ENCODE data around the gene LY6G6C. TPM values are rescaled to one million over a fixed set of nuclear protein-coding genes. Genes with fewer than 3 reads are reported as not detected.
A peak's percentile ranks its signal among the peaks of the same experiment; 100 is the strongest.

The LY6G6C gene
- total and polyA plus RNA-seq, 2 of the 13 experiments (the other 11 are each of a cell fraction or from before 2014, with no cell fraction given): 0.15 TPM; not detected in 1

GRCh38 chr6:31737991-31738979, 16.7 kb upstream of the LY6G6C start (continued):
- TF ChIP-seq ZBED4 (CRISPR knock-in tag; IDR thresholded peaks at IDR 0.05; ENCODE audit: borderline replicate concordance): peak; percentile 79
- TF ChIP-seq MTA1 (CRISPR knock-in tag; IDR thresholded peaks at IDR 0.05; ENCODE audit: borderline replicate concordance): peak; percentile 66; the same call in 1 of the 2 replicates
- TF ChIP-seq ZNF569 (CRISPR knock-in tag; IDR thresholded peaks at IDR 0.05; ENCODE audit: borderline replicate concordance): no peak
- no peak for TF ChIP-seq ZNF136 (CRISPR knock-in tag; IDR thresholded peaks at IDR 0.05; ENCODE audit: low read depth)
- peak; percentile 29; the same call in 1 of the 2 replicates for TF ChIP-seq ZBTB20 (CRISPR knock-in tag; IDR thresholded peaks at IDR 0.05; ENCODE audit: borderline replicate concordance, low read depth)
- TF ChIP-seq HINFP (CRISPR knock-in tag; IDR thresholded peaks at IDR 0.05; ENCODE audit: low read depth): peak; percentile 83
- peak; percentile 79; the same call in 1 of the 2 replicates for TF ChIP-seq ZBTB7B (CRISPR knock-in tag; IDR thresholded peaks at IDR 0.05)
- no peak for TF ChIP-seq ZNF3 (CRISPR knock-in tag; IDR thresholded peaks at IDR 0.05)
- TF ChIP-seq ZNF773 (CRISPR knock-in tag; IDR thresholded peaks at IDR 0.05; ENCODE audit: borderline replicate concordance): no peak
- TF ChIP-seq TOPORS (CRISPR knock-in tag; IDR thresholded peaks at IDR 0.05): no peak
- TF ChIP-seq FIP1L1 (IDR thresholded peaks at IDR 0.05; ENCODE audit: borderline replicate concordance, insufficient read depth, low read depth, low read length): no peak
- TF ChIP-seq GZF1 (CRISPR knock-in tag; IDR thresholded peaks at IDR 0.05): no peak
- TF ChIP-seq ZNF282 (IDR thresholded peaks at IDR 0.05; ENCODE audit: partially characterized antibody): no peak
- TF ChIP-seq ZBTB25 (CRISPR knock-in tag; IDR thresholded peaks at IDR 0.05): peak; percentile 81
- no peak for TF ChIP-seq MAX (IDR thresholded peaks at IDR 0.05)
- peak; percentile 59; the same call in 1 of the 2 replicates for TF ChIP-seq ZNF414 (CRISPR knock-in tag; IDR thresholded peaks at IDR 0.05)
- 0 out of 2 replicates have a peak, but pooled peaks have one; percentile 42 for TF ChIP-seq HOMEZ (CRISPR knock-in tag; IDR thresholded peaks at IDR 0.05; ENCODE audit: low read depth)
- no peak for TF ChIP-seq NFE2L1 (CRISPR knock-in tag; IDR thresholded peaks at IDR 0.05; ENCODE audit: borderline replicate concordance)

Measured in HepG2 (cell line).